Liver (tissue), 9 donors: ENCODE results near the gene NPAS1. TPM values are rescaled to one million over a fixed set of nuclear protein-coding genes. Genes with fewer than 3 reads are reported as not detected.

Experiments
- DNase-seq: peaks from one replicate; pipeline ENCODE4 v3.0.0-alpha.2; 2017; ENCODE audit warnings: low spot score
- H3K27ac ChIP-seq, 2 donors: one replicate each; pipeline ENCODE4 v1.7.0; 2013; ENCODE audit warnings: inconsistent platforms in 2 of 2, low read length in 2 of 2, control low read depth in 1 of 2, low read depth in 1 of 2, mild to moderate bottlenecking in 1 of 2
- H3K27me3 ChIP-seq, 4 donors: one replicate each; pipeline versions ENCODE4 v1.6.1 to v1.7.0; 2013; ENCODE audit warnings: low read length in 3 of 4, inconsistent platforms in 1 of 4, mild to moderate bottlenecking in 1 of 4, moderate library complexity in 1 of 4; ENCODE audit not compliant: control insufficient read depth in 4 of 4, insufficient read depth in 4 of 4
- H3K36me3 ChIP-seq, 4 donors: one replicate each; pipeline versions ENCODE4 v1.6.1 to v1.7.0; 2013; ENCODE audit warnings: low read length in 3 of 4, mild to moderate bottlenecking in 3 of 4, low read depth in 1 of 4, moderate library complexity in 1 of 4; ENCODE audit not compliant: control insufficient read depth in 4 of 4, insufficient read depth in 3 of 4
- H3K4me1 ChIP-seq, 4 donors: one replicate each; pipeline versions ENCODE4 v1.6.1 to v1.7.0; 2013; ENCODE audit warnings: low read length in 3 of 4, mild to moderate bottlenecking in 3 of 4, moderate library complexity in 1 of 4; ENCODE audit not compliant: control insufficient read depth in 4 of 4, insufficient read depth in 4 of 4
- H3K4me3 ChIP-seq, 3 donors: one replicate each; pipeline versions ENCODE4 v1.6.1 to v1.7.0; 2013; ENCODE audit warnings: low read length in 3 of 3, control low read depth in 1 of 3, low read depth in 1 of 3, mild to moderate bottlenecking in 1 of 3
- H3K9ac ChIP-seq, 2 donors: one replicate each; pipeline ENCODE4 v1.7.0; 2013; ENCODE audit warnings: low read length in 2 of 2, mild to moderate bottlenecking in 2 of 2, moderate library complexity in 2 of 2, control low read depth in 1 of 2, low read depth in 1 of 2
- H3K9me3 ChIP-seq, 4 donors: one replicate each; pipeline versions ENCODE4 v1.6.1 to v1.7.0; 2013; ENCODE audit warnings: low read length in 3 of 4; ENCODE audit not compliant: control insufficient read depth in 4 of 4
- CTCF ChIP-seq: fragments of 150-350 bp; IDR thresholded peaks from 2 replicates; pipeline ENCODE4 v1.5.1; 2017; ENCODE audit warnings: improper control_type of control experiment, low read depth, low read length; ENCODE audit not compliant: missing input control
- EGR1 ChIP-seq, 2 donors: IDR thresholded peaks; 2 replicates each; pipeline ENCODE4 v1.6.1; 2016 to 2018; ENCODE audit warnings: antibody characterized with exemption in 2 of 2, low read depth in 2 of 2
- FOXA1 ChIP-seq: IDR thresholded peaks from 2 replicates; pipeline ENCODE4 v1.6.1; 2016; ENCODE audit warnings: antibody characterized with exemption
- FOXA2 ChIP-seq: IDR thresholded peaks from 2 replicates; pipeline ENCODE4 v1.6.1; 2016; ENCODE audit warnings: antibody characterized with exemption
- GABPA ChIP-seq, 2 donors: IDR thresholded peaks in 1 of 2; conservative IDR thresholded peaks in 1 of 2; 2 replicates each; pipeline ENCODE4 v1.6.1; 2016; ENCODE audit warnings: antibody characterized with exemption in 2 of 2, mild to moderate bottlenecking in 1 of 2, moderate library complexity in 1 of 2
- HNF4A ChIP-seq, 2 donors: conservative IDR thresholded peaks; 2 replicates each; pipeline ENCODE4 v1.6.1; 2016; ENCODE audit warnings: antibody characterized with exemption in 2 of 2, mild to moderate bottlenecking in 2 of 2
- HNF4G ChIP-seq: IDR thresholded peaks from 2 replicates; pipeline ENCODE4 v1.6.1; 2016; ENCODE audit warnings: antibody characterized with exemption
- JUND ChIP-seq, 2 donors: IDR thresholded peaks; 2 replicates each; pipeline ENCODE4 v1.6.1; 2016; ENCODE audit warnings: antibody characterized with exemption in 2 of 2
- NR2F2 ChIP-seq: IDR thresholded peaks from 2 replicates; pipeline ENCODE4 v1.6.1; 2016; ENCODE audit warnings: antibody characterized with exemption
- RAD21 ChIP-seq, 2 donors: IDR thresholded peaks; 2 replicates each; pipeline ENCODE4 v1.6.1; 2016; ENCODE audit warnings: antibody characterized with exemption in 2 of 2, mild to moderate bottlenecking in 2 of 2
- RXRA ChIP-seq, 2 donors: IDR thresholded peaks; 2 replicates each; pipeline ENCODE4 v1.6.1; 2017 to 2018; ENCODE audit warnings: antibody characterized with exemption in 2 of 2, mild to moderate bottlenecking in 1 of 2
- SP1 ChIP-seq: IDR thresholded peaks from 2 replicates; pipeline ENCODE4 v1.6.1; 2018; ENCODE audit warnings: antibody characterized with exemption, mild to moderate bottlenecking
- TAF1 ChIP-seq: conservative IDR thresholded peaks from 2 replicates; pipeline ENCODE4 v1.6.1; 2016; ENCODE audit warnings: antibody characterized with exemption, mild to moderate bottlenecking
- YY1 ChIP-seq: IDR thresholded peaks from 2 replicates; pipeline ENCODE4 v1.6.1; 2016; ENCODE audit warnings: antibody characterized with exemption, mild to moderate bottlenecking
- ZBTB33 ChIP-seq: IDR thresholded peaks from 2 replicates; pipeline ENCODE4 v1.6.1; 2016; ENCODE audit warnings: antibody characterized with exemption
- WGBS: extraction: QIAGEN DNeasy Blood & Tissue Kit; methylation state at CpG from one replicate; pipeline ENCODE4 v1.1.7; 2013; 5-methylcytosine and 5-hydroxymethylcytosine counted together
- polyA plus RNA-seq, 2 donors: library from polyadenylated mRNA; stranded (reverse) in 1 of 2; unstranded in 1 of 2; fragments of 200-250 nt in 1 of 2; fragments of >200 nt in 1 of 2; fragmentation: Nextera tagmentation in 1 of 2; extraction: Ambion mirVana in 1 of 2; gene quantifications; one replicate each; pipeline versions ENCODE4 v1.2.1 to v1.2.3, GENCODE V29; 2013 to 2015
- total RNA-seq, 2 donors: library from RNA; depleted of rRNA; stranded (reverse); fragments of >200 nt; gene quantifications; one replicate each; pipeline ENCODE4 v1.2.3, GENCODE V29; 2014
- TF ChIP-seq, protein P1 (sequence below): IDR thresholded peaks from 2 replicates; pipeline ENCODE4 v1.6.1; 2016; ENCODE audit warnings: antibody characterized with exemption, mild to moderate bottlenecking
- TF ChIP-seq, protein P2 (sequence below): IDR thresholded peaks from 2 replicates; pipeline ENCODE4 v1.6.1; 2016; ENCODE audit warnings: antibody characterized with exemption
- TF ChIP-seq, protein P3 (sequence below): IDR thresholded peaks from 2 replicates; pipeline ENCODE4 v1.6.1; 2016; ENCODE audit warnings: antibody characterized with exemption
- donor health status: healthy.
- donor health status: healthy.
- donor health status: healthy.
- donor health status: healthy.
- donor health status: healthy.

The NPAS1 gene
- total and polyA plus RNA-seq, 4 donors, result 0.22 TPM; not detected in 3

- H3K9ac ChIP-seq, result peak overlapping the region; percentile 1 to 72
- no peaks in the 10 kb centered on the region for H3K27me3 ChIP-seq
- no peak for DNase-seq
- H3K36me3 ChIP-seq, result no peaks in the 10 kb centered on the region
- no peaks in the 10 kb centered on the region for H3K9me3 ChIP-seq
- peaks cover 3 to 13% (median 8%) of the 10 kb centered on the region in 4 donors for H3K4me1 ChIP-seq
- 23% methylated on average over 26 of the region's 26 CpGs for WGBS
- H3K27ac ChIP-seq, result no peak overlapping the region
- peak overlapping the region in 2 of 3 donors; percentile 39 to 51 for H3K4me3 ChIP-seq
- TF ChIP-seq, protein P1, sequence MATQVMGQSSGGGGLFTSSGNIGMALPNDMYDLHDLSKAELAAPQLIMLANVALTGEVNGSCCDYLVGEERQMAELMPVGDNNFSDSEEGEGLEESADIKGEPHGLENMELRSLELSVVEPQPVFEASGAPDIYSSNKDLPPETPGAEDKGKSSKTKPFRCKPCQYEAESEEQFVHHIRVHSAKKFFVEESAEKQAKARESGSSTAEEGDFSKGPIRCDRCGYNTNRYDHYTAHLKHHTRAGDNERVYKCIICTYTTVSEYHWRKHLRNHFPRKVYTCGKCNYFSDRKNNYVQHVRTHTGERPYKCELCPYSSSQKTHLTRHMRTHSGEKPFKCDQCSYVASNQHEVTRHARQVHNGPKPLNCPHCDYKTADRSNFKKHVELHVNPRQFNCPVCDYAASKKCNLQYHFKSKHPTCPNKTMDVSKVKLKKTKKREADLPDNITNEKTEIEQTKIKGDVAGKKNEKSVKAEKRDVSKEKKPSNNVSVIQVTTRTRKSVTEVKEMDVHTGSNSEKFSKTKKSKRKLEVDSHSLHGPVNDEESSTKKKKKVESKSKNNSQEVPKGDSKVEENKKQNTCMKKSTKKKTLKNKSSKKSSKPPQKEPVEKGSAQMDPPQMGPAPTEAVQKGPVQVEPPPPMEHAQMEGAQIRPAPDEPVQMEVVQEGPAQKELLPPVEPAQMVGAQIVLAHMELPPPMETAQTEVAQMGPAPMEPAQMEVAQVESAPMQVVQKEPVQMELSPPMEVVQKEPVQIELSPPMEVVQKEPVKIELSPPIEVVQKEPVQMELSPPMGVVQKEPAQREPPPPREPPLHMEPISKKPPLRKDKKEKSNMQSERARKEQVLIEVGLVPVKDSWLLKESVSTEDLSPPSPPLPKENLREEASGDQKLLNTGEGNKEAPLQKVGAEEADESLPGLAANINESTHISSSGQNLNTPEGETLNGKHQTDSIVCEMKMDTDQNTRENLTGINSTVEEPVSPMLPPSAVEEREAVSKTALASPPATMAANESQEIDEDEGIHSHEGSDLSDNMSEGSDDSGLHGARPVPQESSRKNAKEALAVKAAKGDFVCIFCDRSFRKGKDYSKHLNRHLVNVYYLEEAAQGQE, result no peak
- TF ChIP-seq GABPA (IDR thresholded peaks at IDR 0.05 in 1 of 2, conservative IDR thresholded peaks at IDR 0.05 in 1 of 2), result no peak
- no peak for TF ChIP-seq EGR1 (IDR thresholded peaks at IDR 0.05; ENCODE audit: low read depth in 2 of 2)
- no peak for TF ChIP-seq NR2F2
- TF ChIP-seq ZBTB33, result no peak
- no peak for TF ChIP-seq RAD21 (IDR thresholded peaks at IDR 0.05)
- no peak for TF ChIP-seq FOXA1
- no peak for TF ChIP-seq YY1
- TF ChIP-seq CTCF, result no peak
- TF ChIP-seq TAF1, result no peak
- TF ChIP-seq, protein P2, sequence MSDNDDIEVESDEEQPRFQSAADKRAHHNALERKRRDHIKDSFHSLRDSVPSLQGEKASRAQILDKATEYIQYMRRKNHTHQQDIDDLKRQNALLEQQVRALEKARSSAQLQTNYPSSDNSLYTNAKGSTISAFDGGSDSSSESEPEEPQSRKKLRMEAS, result no peak
- TF ChIP-seq, protein P3, sequence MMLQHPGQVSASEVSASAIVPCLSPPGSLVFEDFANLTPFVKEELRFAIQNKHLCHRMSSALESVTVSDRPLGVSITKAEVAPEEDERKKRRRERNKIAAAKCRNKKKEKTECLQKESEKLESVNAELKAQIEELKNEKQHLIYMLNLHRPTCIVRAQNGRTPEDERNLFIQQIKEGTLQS, result no peak
- no peak for TF ChIP-seq RXRA (IDR thresholded peaks at IDR 0.05)
- TF ChIP-seq FOXA2, result no peak
- TF ChIP-seq JUND (IDR thresholded peaks at IDR 0.05), result no peak
- TF ChIP-seq HNF4A (conservative IDR thresholded peaks at IDR 0.05), result no peak
- no peak for TF ChIP-seq HNF4G
- no peak for TF ChIP-seq SP1
These were observed 16.5 kb downstream of the NPAS1 start for GRCh38 chr19:47036097-47036651.
